Panc1 (cell line): Measurements from ENCODE around the gene ZNF627.
"Not testable (repeated sequence)": the region's sequence is repeated elsewhere in the genome, so short reads cannot be mapped to it uniquely, and the experiment has no call there.

Experiments
- POLR2AphosphoS5 ChIP-seq: IDR thresholded peaks from 2 replicates; pipeline ENCODE4 v1.6.1; 2012; ENCODE audit warnings: mild to moderate bottlenecking, low read depth, low read length, moderate library complexity
- REST ChIP-seq, 2 experiments: IDR thresholded peaks; 2 replicates each; pipeline ENCODE4 v1.6.1; 2011 to 2012; ENCODE audit warnings: low read depth in 2 of 2, control low read depth in 1 of 2, low read length in 1 of 2, mild to moderate bottlenecking in 1 of 2, moderate library complexity in 1 of 2; ENCODE audit not compliant: insufficient read depth in 1 of 2
- TCF7L2 ChIP-seq: IDR thresholded peaks from 2 replicates; pipeline ENCODE4 v1.6.1; 2011; ENCODE audit warnings: mild to moderate bottlenecking, low read depth, low read length, inconsistent platforms
- TF ChIP-seq, protein P1 (sequence below): fragments of 450-650 bp; IDR thresholded peaks from 2 replicates; pipeline ENCODE4 v1.5.1; 2017; ENCODE audit warnings: mild to moderate bottlenecking

GRCh38 chr19:11634018-11634662, 36.9 kb downstream of the ZNF627 start:
- not testable (repeated sequence) for TF ChIP-seq POLR2AphosphoS5; TCF7L2; REST (IDR thresholded peaks at IDR 0.05; ENCODE audit: insufficient read depth in 1 of 2, low read depth in 2 of 2, low read length in 1 of 2)
- TF ChIP-seq, protein P1, sequence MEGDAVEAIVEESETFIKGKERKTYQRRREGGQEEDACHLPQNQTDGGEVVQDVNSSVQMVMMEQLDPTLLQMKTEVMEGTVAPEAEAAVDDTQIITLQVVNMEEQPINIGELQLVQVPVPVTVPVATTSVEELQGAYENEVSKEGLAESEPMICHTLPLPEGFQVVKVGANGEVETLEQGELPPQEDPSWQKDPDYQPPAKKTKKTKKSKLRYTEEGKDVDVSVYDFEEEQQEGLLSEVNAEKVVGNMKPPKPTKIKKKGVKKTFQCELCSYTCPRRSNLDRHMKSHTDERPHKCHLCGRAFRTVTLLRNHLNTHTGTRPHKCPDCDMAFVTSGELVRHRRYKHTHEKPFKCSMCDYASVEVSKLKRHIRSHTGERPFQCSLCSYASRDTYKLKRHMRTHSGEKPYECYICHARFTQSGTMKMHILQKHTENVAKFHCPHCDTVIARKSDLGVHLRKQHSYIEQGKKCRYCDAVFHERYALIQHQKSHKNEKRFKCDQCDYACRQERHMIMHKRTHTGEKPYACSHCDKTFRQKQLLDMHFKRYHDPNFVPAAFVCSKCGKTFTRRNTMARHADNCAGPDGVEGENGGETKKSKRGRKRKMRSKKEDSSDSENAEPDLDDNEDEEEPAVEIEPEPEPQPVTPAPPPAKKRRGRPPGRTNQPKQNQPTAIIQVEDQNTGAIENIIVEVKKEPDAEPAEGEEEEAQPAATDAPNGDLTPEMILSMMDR, result not testable (repeated sequence)
